Right cardiac atrium (tissue), 5 donors: ENCODE measurements around the gene KDM1B. TPM values are rescaled to one million over a fixed set of nuclear protein-coding genes. Genes with fewer than 3 reads are reported as not detected.
"Not testable (repeated sequence)": the region's sequence is repeated elsewhere in the genome, so short reads cannot be mapped to it uniquely, and the experiment has no call there.

Experiments used
- ATAC-seq, 2 donors: fragments of 200-7000 bp; cut with Tn5 transposase; one replicate each; pipeline versions ENCODE4 v1.8.0 to v1.9.1; 2020; ENCODE audit warnings: moderate library complexity in 2 of 2, mild to moderate bottlenecking in 1 of 2
- DNase-seq, 3 donors: peaks; one replicate each; pipeline ENCODE4 v3.0.0-alpha.2; 2020
- H3K27ac ChIP-seq: one replicate; pipeline ENCODE4 v1.5.1; 2013; ENCODE audit warnings: mild to moderate bottlenecking, low read length, control low read depth, moderate library complexity
- H3K27me3 ChIP-seq: one replicate; pipeline ENCODE4 v1.6.1; 2013; ENCODE audit not compliant: control insufficient read depth, insufficient read depth
- H3K4me1 ChIP-seq: one replicate; pipeline ENCODE4 v1.6.1; 2013; ENCODE audit warnings: low read length; ENCODE audit not compliant: control insufficient read depth, insufficient read depth
- H3K4me3 ChIP-seq: one replicate; pipeline ENCODE4 v1.5.1; 2013; ENCODE audit warnings: low read length, control low read depth
- H3K9me3 ChIP-seq: one replicate; pipeline ENCODE4 v1.6.1; 2013; ENCODE audit warnings: low read length; ENCODE audit not compliant: control insufficient read depth
- WGBS: extraction: QIAGEN DNeasy Blood & Tissue Kit; methylation state at CpG from one replicate; pipeline ENCODE4 v1.1.7; 2013; 5-methylcytosine and 5-hydroxymethylcytosine counted together
- intact Hi-C, 4 donors: fragments of 100-400 bp; cut with DNase I; formaldehyde crosslinking; loops; one replicate each; pipeline versions ENCODE4 v1.11.0 to v1.14.0; 2022 to 2023
- polyA plus RNA-seq: library from polyadenylated mRNA; stranded (reverse); fragments of 200-250 nt; gene quantifications from one replicate; pipeline ENCODE4 v1.2.3, GENCODE V29; 2013
- total RNA-seq, 4 donors: library from RNA; stranded (reverse); fragmentation: NEBNext Ultra II Directional; extraction: Animal tissue kit (Norgen Biotek cat#: 25700); gene quantifications; one replicate each; pipeline ENCODE4 v1.2.1, GENCODE V29; 2021
- donor health status: healthy with polysubstance abuse.
- donor health status: DM: no; HTN: yes; CAD: no.
- donor health status: DM: no; HTN: no; CAD: no.
- donor health status: DM: no; HTN: yes; CAD: no; lungs with severe emphysema.
- donor health status: DM: yes; HTN: yes; CAD: no.

The KDM1B gene
- total and polyA plus RNA-seq, 5 donors: 4.0 to 14.9 (median 14.6) TPM

DNA sequence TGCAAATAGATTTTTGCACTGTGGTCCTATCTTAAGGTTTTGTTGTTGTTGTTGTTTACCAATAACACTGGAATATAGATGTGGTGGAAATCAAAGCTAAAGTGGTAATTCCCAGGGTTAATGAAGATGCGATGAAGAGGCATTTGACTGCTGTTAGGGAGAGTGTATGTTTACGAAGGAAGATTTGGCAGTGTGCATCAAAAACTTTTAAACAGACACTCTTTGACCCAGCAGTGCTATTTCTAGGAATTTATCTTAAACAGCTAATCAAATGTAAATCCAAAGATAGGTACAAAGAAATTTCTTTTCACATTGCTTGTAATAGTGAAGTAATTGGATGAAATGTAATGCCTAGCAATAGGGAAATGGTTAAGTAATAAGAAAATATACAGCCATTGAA is 34.0 kb downstream of the KDM1B start:
- Histone ChIP-seq H3K9me3 (no peaks in the 10 kb centered on the region), H3K4me3 (no peak overlapping the region), H3K4me1 (peaks cover 1% of the 10 kb centered on the region), H3K27ac (no peak overlapping the region), H3K27me3 (no peaks in the 10 kb centered on the region)
- DNase-seq (no peak), ATAC-seq (no peak)
- intact Hi-C loops: no loop called here
- 94% methylated on average over 2 of the region's 2 CpGs for WGBS

DNA sequence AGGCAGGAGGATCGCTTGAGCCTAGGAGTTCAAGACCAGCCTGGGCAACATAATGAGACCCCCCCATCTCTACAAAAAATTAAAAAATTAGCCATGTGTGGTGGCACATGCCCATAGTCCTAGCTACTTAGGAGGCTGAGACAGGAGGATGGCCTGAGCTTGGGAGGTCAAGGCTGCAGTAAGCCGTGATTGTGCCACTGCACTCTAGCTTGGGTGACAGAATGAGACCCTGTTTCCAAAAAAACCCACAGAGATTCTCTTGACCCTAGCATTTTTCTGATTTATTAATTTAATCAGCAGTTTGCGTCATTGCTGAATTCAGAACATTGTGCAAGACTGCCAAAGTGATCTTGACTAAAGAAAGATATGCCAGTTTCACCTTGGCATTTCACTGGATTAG is 36.8 kb downstream of the KDM1B start:
- ATAC-seq (no peak), DNase-seq (no peak)
- no peaks in the 10 kb centered on the region for H3K4me1 ChIP-seq
- no peaks in the 10 kb centered on the region for H3K9me3 ChIP-seq
- no peak overlapping the region for H3K27ac ChIP-seq
- H3K27me3 ChIP-seq: no peaks in the 10 kb centered on the region
- no peak overlapping the region for H3K4me3 ChIP-seq
- 96% methylated on average over 3 of the region's 3 CpGs for WGBS
- intact Hi-C loops: no loop called here

DNA sequence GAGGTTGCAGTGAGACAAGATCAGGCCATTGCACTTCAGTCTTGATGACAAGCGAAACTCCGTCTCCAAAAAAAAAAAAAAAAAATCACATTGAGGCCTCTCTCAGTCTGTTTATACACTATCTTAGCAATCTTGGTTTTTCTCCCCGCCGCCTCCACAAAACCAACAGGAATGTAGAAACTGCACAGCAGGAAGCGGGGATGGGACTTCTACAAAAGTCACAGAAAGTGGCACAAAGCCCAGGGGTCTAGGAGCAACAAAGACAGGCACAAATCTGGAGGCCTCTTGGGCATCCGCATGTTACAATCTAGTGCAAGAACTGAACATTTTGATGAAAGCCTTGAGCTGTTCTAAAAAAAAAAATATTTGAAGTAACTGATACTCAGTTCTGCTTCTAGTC is 48.6 kb downstream of the KDM1B start:
- no peak overlapping the region for H3K4me3 ChIP-seq
- H3K9me3 ChIP-seq: no peaks in the 10 kb centered on the region
- no peaks in the 10 kb centered on the region for H3K27me3 ChIP-seq
- 86% methylated on average over 6 of the region's 6 CpGs for WGBS
- H3K27ac ChIP-seq: no peak overlapping the region
- H3K4me1 ChIP-seq: peaks cover 2% of the 10 kb centered on the region
- intact Hi-C loops: no loop called here
- ATAC-seq: no peak
- no peak for DNase-seq

DNA sequence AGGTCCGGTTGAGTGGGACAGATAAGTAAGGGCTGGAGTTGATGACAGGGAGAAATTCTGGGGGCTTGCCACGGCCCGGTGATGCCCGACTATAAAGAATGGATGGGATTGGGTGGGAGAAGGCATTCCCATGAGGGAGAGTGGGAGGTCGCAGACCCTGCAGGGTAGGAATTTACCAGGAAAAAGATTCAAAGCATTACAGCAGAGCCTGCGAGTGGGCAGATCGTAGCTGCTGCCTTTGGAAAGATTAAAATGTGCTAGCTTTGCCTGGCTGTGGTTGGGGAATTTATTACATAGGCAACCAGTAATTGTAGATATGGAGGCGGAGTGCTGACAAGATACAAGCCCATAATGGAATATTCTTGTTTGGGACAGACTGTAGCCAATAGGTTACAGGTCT is 49.5 kb downstream of the KDM1B start:
- H3K27ac ChIP-seq: no peak overlapping the region
- H3K4me1 ChIP-seq: peaks cover 2% of the 10 kb centered on the region
- ATAC-seq (no peak), DNase-seq (no peak)
- H3K27me3 ChIP-seq: no peaks in the 10 kb centered on the region
- no peaks in the 10 kb centered on the region for H3K9me3 ChIP-seq
- WGBS: 71% methylated on average over 8 of the region's 8 CpGs
- H3K4me3 ChIP-seq: no peak overlapping the region
- intact Hi-C loops: no loop called here

DNA sequence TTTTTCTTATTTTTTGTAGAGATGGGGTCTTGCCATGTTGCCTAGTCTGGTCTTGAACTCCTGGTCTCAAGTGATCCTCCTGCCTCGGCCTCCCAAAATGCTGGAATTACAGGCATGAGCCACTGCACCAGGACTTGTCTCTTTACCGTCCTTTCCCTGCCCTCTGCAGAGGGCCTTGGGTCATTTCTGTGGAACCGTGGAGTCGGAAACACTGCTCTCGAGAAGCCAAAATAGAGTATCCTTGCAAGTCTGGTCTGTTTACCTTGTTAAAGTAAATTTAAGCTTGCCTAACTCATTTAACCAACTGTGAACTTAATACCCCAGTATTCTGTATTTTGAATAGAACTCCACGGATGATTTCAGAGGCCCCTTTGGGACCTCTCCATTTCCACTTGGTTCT is 51.4 kb downstream of the KDM1B start:
- Histone ChIP-seq H3K27me3 (no peaks in the 10 kb centered on the region), H3K4me1 (peaks cover 2% of the 10 kb centered on the region), H3K4me3 (no peak overlapping the region), H3K9me3 (no peaks in the 10 kb centered on the region), H3K27ac (no peak overlapping the region)
- intact Hi-C loops: no loop called here
- DNase-seq: no peak
- WGBS: 94% methylated on average over 6 of the region's 6 CpGs
- no peak for ATAC-seq

DNA sequence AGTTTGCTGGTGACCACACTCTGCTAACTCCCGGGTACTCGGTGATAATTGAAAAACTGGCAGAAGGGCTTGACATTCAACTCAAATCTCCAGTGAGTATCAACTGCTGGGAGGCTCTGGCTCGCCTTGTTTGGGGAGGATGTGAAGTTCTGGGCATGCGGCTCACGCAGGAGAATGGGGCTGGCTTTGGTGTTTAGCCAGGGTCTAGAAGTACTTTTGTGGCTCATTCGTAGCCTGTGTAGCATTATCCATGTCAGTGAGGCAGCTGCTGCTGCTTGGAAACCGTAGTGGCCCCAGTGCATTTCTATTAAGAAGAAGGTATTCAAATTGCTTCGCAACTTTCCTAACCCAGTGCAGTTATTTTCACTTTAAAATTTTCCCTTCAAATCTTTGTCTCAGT is 52.2 kb downstream of the KDM1B start:
- Histone ChIP-seq H3K4me1 (peaks cover 2% of the 10 kb centered on the region), H3K9me3 (no peaks in the 10 kb centered on the region), H3K27ac (no peak overlapping the region), H3K4me3 (no peak overlapping the region), H3K27me3 (no peaks in the 10 kb centered on the region)
- WGBS: 72% methylated on average over 8 of the region's 8 CpGs
- DNase-seq: no peak
- intact Hi-C loops: no loop called here
- peak in 1 of 2 donors; percentile 33 for ATAC-seq

DNA sequence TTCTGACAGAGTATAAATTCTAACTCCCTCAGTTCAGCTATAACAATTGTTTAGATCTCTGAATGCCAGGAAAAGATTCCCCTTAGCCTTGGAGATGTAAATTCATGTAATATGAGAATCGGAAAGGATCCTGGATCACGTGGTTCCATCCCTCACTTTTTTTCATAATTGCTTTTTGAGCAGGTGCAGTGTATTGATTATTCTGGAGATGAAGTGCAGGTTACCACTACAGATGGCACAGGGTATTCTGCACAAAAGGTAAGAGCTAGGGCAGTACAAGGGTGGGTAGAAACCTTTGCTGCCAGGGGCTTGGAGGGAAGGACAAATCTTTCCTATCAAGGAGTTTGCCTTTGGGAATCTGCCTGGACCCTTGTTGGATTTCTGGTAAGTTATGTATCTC is 52.7 kb downstream of the KDM1B start:
- WGBS: 71% methylated on average over 2 of the region's 2 CpGs
- Histone ChIP-seq H3K9me3 (no peaks in the 10 kb centered on the region), H3K27me3 (no peaks in the 10 kb centered on the region), H3K27ac (no peak overlapping the region), H3K4me3 (no peak overlapping the region), H3K4me1 (peaks cover 2% of the 10 kb centered on the region)
- DNase-seq: no peak
- no peak for ATAC-seq
- intact Hi-C loops: no loop called here

DNA sequence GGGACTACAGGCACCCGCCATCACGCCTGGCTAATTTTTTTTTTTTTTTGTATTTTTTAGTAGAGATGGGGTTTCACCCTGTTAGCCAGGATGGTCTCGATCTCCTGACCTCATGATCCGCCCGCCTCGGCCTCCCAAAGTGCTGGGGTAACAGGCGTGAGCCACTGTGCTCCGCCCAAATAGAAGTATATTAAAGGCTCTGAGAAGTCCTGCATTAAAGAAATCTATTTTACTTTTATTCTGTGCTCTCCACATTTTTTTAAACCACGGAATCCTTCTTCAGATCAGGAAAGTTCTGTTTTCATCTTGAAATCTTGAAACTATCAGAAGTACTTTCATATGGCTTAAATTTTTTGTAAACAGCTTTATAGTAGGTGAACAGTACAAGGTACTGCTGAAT is 53.6 kb downstream of the KDM1B start:
- H3K9me3 ChIP-seq, H3K4me1 ChIP-seq, ATAC-seq, intact Hi-C loops, H3K4me3 ChIP-seq, DNase-seq, H3K27me3 ChIP-seq, H3K27ac ChIP-seq: not testable (repeated sequence)
- 97% methylated on average over 9 of the region's 9 CpGs for whole genome bisulfite sequencing

DNA sequence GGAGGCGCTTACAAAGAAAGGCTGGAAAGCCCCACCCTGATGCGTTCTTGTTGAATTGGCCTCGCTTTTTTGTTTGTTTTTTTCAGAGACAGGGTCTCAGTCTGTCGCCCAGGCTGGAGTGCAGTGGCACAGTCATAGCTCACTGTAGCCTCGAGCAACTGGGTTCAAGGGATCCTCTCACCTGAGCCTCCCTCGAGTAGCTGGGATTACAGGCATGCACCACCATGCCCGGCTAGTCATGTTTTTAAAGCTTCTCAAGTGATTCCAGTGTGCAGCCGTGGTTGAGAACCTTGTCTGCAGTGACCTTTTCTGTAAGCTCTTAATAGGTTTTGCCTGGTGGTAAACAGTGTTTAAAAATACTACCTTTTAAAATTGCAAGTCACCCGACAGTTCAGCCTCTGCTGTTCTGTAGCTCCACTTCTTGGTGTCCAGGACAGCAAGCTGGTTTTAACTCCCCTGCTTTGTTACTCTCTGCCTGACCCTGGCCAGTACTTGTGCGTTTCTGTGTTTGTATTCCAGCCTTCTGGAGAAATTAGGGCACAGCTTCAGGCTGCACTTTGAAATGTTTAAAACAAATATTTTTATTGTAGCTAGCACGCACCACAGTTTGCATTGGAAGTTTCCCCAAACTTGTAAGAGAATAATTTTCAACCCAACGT is 54.4 kb downstream of the KDM1B start:
- no peak for DNase-seq
- intact Hi-C loops: no loop called here
- WGBS: 80% methylated on average over 12 of the region's 12 CpGs
- Histone ChIP-seq H3K9me3 (no peaks in the 10 kb centered on the region), H3K4me1 (peaks cover 2% of the 10 kb centered on the region), H3K27ac (peak overlapping the region; percentile 26), H3K4me3 (no peak overlapping the region), H3K27me3 (no peaks in the 10 kb centered on the region)
- peak; percentile 38 to 54 for ATAC-seq

DNA sequence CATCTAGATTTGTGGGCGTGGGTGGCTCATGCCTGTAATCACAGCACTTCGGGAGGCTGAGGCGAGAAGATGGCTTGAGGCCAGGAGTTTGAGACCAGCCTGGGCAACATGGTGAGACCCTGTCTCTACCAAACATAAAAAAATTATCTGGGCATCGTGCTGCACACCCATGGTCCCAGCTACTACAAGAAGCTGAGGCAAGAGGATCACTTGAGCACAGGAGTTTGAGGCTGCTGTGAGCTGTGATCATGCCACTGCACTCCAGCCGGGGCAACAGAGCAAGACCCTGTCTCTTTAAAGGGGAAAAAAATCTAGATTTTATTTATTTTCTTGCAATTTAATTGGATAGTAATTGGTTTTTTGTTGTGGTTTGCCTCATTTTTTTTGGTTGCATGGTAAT is 55.5 kb downstream of the KDM1B start:
- DNase-seq: no peak
- peaks cover 2% of the 10 kb centered on the region for H3K4me1 ChIP-seq
- no peaks in the 10 kb centered on the region for H3K27me3 ChIP-seq
- ATAC-seq: no peak
- intact Hi-C loops: no loop called here
- WGBS: 90% methylated on average over 5 of the region's 5 CpGs
- no peak overlapping the region for H3K4me3 ChIP-seq
- no peaks in the 10 kb centered on the region for H3K9me3 ChIP-seq
- H3K27ac ChIP-seq: no peak overlapping the region

DNA sequence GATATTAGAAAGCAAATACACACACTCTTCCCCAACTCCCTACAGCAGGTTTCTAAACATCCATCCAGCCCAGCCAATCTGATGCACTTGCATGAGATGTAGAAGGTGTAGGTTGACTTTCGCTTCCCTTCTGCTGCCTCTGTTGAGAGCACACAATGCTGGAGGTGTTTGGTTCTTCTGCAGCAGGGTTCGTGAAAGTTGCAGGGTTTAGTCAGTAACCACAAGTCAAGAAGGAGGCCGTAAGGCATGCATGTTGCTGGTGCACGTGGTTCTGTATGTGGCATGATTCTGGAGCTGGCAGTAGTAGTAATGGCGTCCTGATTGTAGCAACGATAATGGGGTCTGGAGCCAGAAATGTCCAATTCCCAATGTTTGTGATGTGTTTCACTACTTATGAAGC is 56.1 kb downstream of the KDM1B start:
- no peak overlapping the region for H3K4me3 ChIP-seq
- H3K4me1 ChIP-seq: peaks cover 2% of the 10 kb centered on the region
- no peak for DNase-seq
- no peak for ATAC-seq
- no peaks in the 10 kb centered on the region for H3K9me3 ChIP-seq
- 96% methylated on average over 6 of the region's 6 CpGs for WGBS
- no peak overlapping the region for H3K27ac ChIP-seq
- no peaks in the 10 kb centered on the region for H3K27me3 ChIP-seq
- intact Hi-C loops: no loop called here

DNA sequence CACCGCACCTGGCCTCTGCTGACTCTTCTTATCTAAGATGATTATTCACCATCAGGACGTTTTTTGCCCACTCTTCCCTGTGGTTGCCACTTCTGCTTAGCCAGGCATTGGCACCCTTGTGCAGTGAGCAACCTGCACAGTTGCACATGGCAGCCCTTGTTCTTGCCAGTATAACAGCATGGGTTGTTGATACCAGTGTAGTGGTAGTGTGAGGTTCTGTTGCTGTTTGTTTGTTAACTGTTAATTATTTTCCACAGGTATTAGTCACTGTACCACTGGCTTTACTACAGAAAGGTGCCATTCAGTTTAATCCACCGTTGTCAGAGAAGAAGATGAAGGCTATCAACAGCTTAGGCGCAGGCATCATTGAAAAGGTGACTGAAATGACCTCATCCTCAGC is 57.0 kb downstream of the KDM1B start:
- Histone ChIP-seq H3K27ac (no peak overlapping the region), H3K27me3 (no peaks in the 10 kb centered on the region), H3K9me3 (no peaks in the 10 kb centered on the region), H3K4me1 (peaks cover 2% of the 10 kb centered on the region), H3K4me3 (no peak overlapping the region)
- ATAC-seq (no peak), DNase-seq (no peak)
- intact Hi-C loops: no loop called here
- WGBS: 83% methylated on average over 4 of the region's 4 CpGs
